H1 (cell line): ENCODE results near the gene TMA7. TPM values are rescaled to one million over a fixed set of nuclear protein-coding genes. Genes with fewer than 3 reads are reported as not detected.

Experiments used
- CTCF ChIA-PET: fragments of 300-600 bp; sonication (Branson Sonifier 250); formaldehyde crosslinking; loops from one replicate; lab custom pipeline; 2021; ENCODE audit not compliant: partially characterized antibody; lab: Charles Lee
- POLR2A ChIA-PET: fragments of 300-600 bp; sonication (Branson Sonifier 250); formaldehyde crosslinking; loops from one replicate; lab custom pipeline; 2021; ENCODE audit warnings: inconsistent platforms; ENCODE audit not compliant: partially characterized antibody; lab: Charles Lee
- DNase-seq, 2 experiments: peaks; one replicate each; pipeline versions ENCODE4 v3.0.0 to v3.0.0-alpha.2; 2010 to 2022; ENCODE audit warnings: low spot score in 2 of 2, low read depth in 1 of 2, mixed read lengths in 1 of 2
- FAIRE-seq: peaks from 2 replicates; lab custom pipeline; 2011; peaks lifted over from hg19 to GRCh38; lab: Jason Lieb, UNC
- H2AFZ ChIP-seq: 2 replicates; pipeline ENCODE4 v1.8.1; 2012; ENCODE audit warnings: low read length, inconsistent platforms
- H2AK5ac ChIP-seq: 2 replicates; pipeline ENCODE4 v1.6.1; 2013; ENCODE audit warnings: low read depth, low read length
- H2BK120ac ChIP-seq: replicated peaks from 2 replicates; pipeline ENCODE3; 2013; ENCODE audit warnings: low read depth, low read length, inconsistent platforms
- H2BK12ac ChIP-seq: 2 replicates; pipeline ENCODE4 v1.6.1; 2013; ENCODE audit warnings: low read depth, low read length
- H2BK15ac ChIP-seq: 2 replicates; pipeline ENCODE4 v1.6.1; 2013; ENCODE audit warnings: low read length
- H2BK20ac ChIP-seq: 2 replicates; pipeline ENCODE4 v1.6.1; 2013; ENCODE audit warnings: low read length
- H2BK5ac ChIP-seq: 2 replicates; pipeline ENCODE4 v1.6.1; 2013; ENCODE audit warnings: low read depth, low read length
- H3K14ac ChIP-seq: 2 replicates; pipeline ENCODE4 v1.6.1; 2013; ENCODE audit warnings: inconsistent platforms; ENCODE audit not compliant: insufficient read length
- H3K18ac ChIP-seq: 2 replicates; pipeline ENCODE4 v1.6.1; 2013; ENCODE audit warnings: low read length; ENCODE audit errors: extremely low read depth
- H3K23ac ChIP-seq: 2 replicates; pipeline ENCODE4 v1.6.1; 2013; ENCODE audit warnings: inconsistent platforms; ENCODE audit not compliant: insufficient read length
- H3K23me2 ChIP-seq: 2 replicates; pipeline ENCODE4 v1.6.1; 2013; ENCODE audit warnings: low read depth, low read length
- H3K27ac ChIP-seq: 2 replicates; pipeline ENCODE4 v1.6.1; 2011; ENCODE audit warnings: low read depth, low read length, inconsistent platforms
- H3K27me3 ChIP-seq, 4 experiments: replicated peaks in 1 of 4; 1 replicate in 1 of 4; 2 replicates in 3 of 4; pipeline versions ENCODE4 v1.6.1 to v1.8.1; 2011 to 2013; ENCODE audit warnings: low read length in 3 of 4, mild to moderate bottlenecking in 3 of 4, inconsistent platforms in 2 of 4, mixed read lengths in 2 of 4, moderate library complexity in 1 of 4; ENCODE audit not compliant: control insufficient read depth in 3 of 4, insufficient read depth in 3 of 4; ENCODE audit errors: extremely low read depth in 1 of 4
- H3K36me3 ChIP-seq, 4 experiments: 2 replicates each; pipeline versions ENCODE4 v1.6.1 to v1.8.1; 2011 to 2013; ENCODE audit warnings: mild to moderate bottlenecking in 4 of 4, low read length in 3 of 4, moderate library complexity in 2 of 4, control low read depth in 1 of 4, inconsistent platforms in 1 of 4; ENCODE audit not compliant: insufficient read depth in 4 of 4, control insufficient read depth in 2 of 4
- H3K4ac ChIP-seq: replicated peaks from 2 replicates; pipeline ENCODE3; 2013; ENCODE audit warnings: low read length, low read depth, mixed read lengths, inconsistent platforms; ENCODE audit not compliant: insufficient read length
- H3K4me1 ChIP-seq, 4 experiments: replicated peaks in 1 of 4; 1 replicate in 1 of 4; 2 replicates in 3 of 4; pipeline versions ENCODE4 v1.6.1 to v1.8.1; 2011 to 2013; ENCODE audit warnings: low read length in 3 of 4, inconsistent platforms in 2 of 4, mixed read lengths in 1 of 4; ENCODE audit not compliant: insufficient read depth in 4 of 4, control insufficient read depth in 3 of 4
- H3K4me2 ChIP-seq, 2 experiments: 2 replicates each; pipeline versions ENCODE4 v1.6.1 to v1.8.1; 2011 to 2013; ENCODE audit warnings: low read depth in 2 of 2, low read length in 2 of 2, control low read depth in 1 of 2, inconsistent platforms in 1 of 2, mild to moderate bottlenecking in 1 of 2; ENCODE audit not compliant: insufficient read depth in 1 of 2
- H3K4me3 ChIP-seq, 4 experiments: fragments of 200-600, 300-600 bp in 1 of 4; sonication (generic), shearing (Covaris generic), sonication (Bioruptor Twin) in 1 of 4; 2 replicates each; pipeline versions ENCODE4 v1.5.1 to v1.8.1; 2011 to 2016; ENCODE audit warnings: low read length in 4 of 4, low read depth in 3 of 4, control low read depth in 2 of 4, inconsistent platforms in 2 of 4, mild to moderate bottlenecking in 2 of 4, mixed read lengths in 1 of 4, moderate library complexity in 1 of 4; ENCODE audit not compliant: insufficient read depth in 2 of 4; ENCODE audit errors: extremely low read depth in 1 of 4
- H3K56ac ChIP-seq: replicated peaks from 2 replicates; pipeline ENCODE3; 2013; ENCODE audit warnings: low read depth, mild to moderate bottlenecking, mixed read lengths, low read length, inconsistent platforms; ENCODE audit not compliant: insufficient read length
- H3K79me1 ChIP-seq: 2 replicates; pipeline ENCODE4 v1.6.1; 2013; ENCODE audit warnings: low read depth, low read length, control low read depth
- H3K79me2 ChIP-seq, 2 experiments: 2 replicates each; pipeline versions ENCODE4 v1.6.1 to v1.8.1; 2012 to 2013; ENCODE audit warnings: low read length in 2 of 2, mild to moderate bottlenecking in 2 of 2, inconsistent platforms in 1 of 2; ENCODE audit not compliant: insufficient read depth in 2 of 2, control insufficient read depth in 1 of 2
- H3K9ac ChIP-seq, 4 experiments: replicated peaks in 1 of 4; 1 replicate in 1 of 4; 2 replicates in 3 of 4; pipeline versions ENCODE4 v1.6.1 to v1.8.1; 2011 to 2013; ENCODE audit warnings: low read depth in 3 of 4, low read length in 3 of 4, control low read depth in 2 of 4, mild to moderate bottlenecking in 2 of 4, moderate library complexity in 2 of 4, inconsistent platforms in 1 of 4; ENCODE audit errors: extremely low read depth in 1 of 4
- H3K9me3 ChIP-seq, 2 experiments: 2 replicates each; pipeline versions ENCODE4 v1.6.1 to v1.8.1; 2012 to 2013; ENCODE audit warnings: mild to moderate bottlenecking in 2 of 2, moderate library complexity in 2 of 2, control low read depth in 1 of 2, inconsistent platforms in 1 of 2, low read depth in 1 of 2, low read length in 1 of 2, mixed read lengths in 1 of 2; ENCODE audit not compliant: insufficient read depth in 2 of 2
- H4K20me1 ChIP-seq, 2 experiments: replicated peaks in 1 of 2; 2 replicates each; pipeline versions ENCODE3 to v1.8.1; 2011 to 2013; ENCODE audit warnings: inconsistent platforms in 2 of 2, low read length in 2 of 2, mild to moderate bottlenecking in 1 of 2; ENCODE audit not compliant: insufficient read depth in 2 of 2, control insufficient read depth in 1 of 2
- H4K5ac ChIP-seq: 2 replicates; pipeline ENCODE4 v1.6.1; 2013; ENCODE audit warnings: low read length, low read depth, mixed read lengths, inconsistent platforms; ENCODE audit not compliant: insufficient read length
- H4K8ac ChIP-seq: 2 replicates; pipeline ENCODE4 v1.8.0; 2013; ENCODE audit warnings: mild to moderate bottlenecking, moderate library complexity, low read length, inconsistent platforms; ENCODE audit not compliant: insufficient read depth; ENCODE audit errors: extremely low read depth
- H4K91ac ChIP-seq: replicated peaks from 2 replicates; pipeline ENCODE3; 2013; ENCODE audit warnings: low read length, mixed read lengths, inconsistent platforms; ENCODE audit not compliant: insufficient read length
- ASH2L ChIP-seq: fragments of 200-600, 300-600 bp; sonication (generic); IDR thresholded peaks from one replicate; pipeline ENCODE4 v1.7.1; 2017; ENCODE audit warnings: low read length
- CTBP2 ChIP-seq: IDR thresholded peaks from 2 replicates; pipeline ENCODE4 v1.7.0; 2011; ENCODE audit warnings: borderline replicate concordance, mild to moderate bottlenecking, moderate library complexity, mixed read lengths, low read length; ENCODE audit not compliant: insufficient read depth, insufficient read length
- EGR1 ChIP-seq: IDR thresholded peaks from 2 replicates; pipeline ENCODE4 v1.6.1; 2011; ENCODE audit warnings: low read depth, low read length, borderline replicate concordance
- HDAC6 ChIP-seq: IDR thresholded peaks from one replicate; pipeline ENCODE4 v1.7.1; 2012; ENCODE audit warnings: low read depth, mild to moderate bottlenecking, inconsistent platforms, low read length, moderate library complexity
- KDM1A ChIP-seq: fragments of 200-600, 300-600 bp; sonication (generic); IDR thresholded peaks from 2 replicates; pipeline ENCODE4 v1.7.1; 2016; ENCODE audit warnings: mild to moderate bottlenecking, low read length, borderline replicate concordance
- RAD21 ChIP-seq, 2 experiments: IDR thresholded peaks in 1 of 2; conservative IDR thresholded peaks in 1 of 2; 2 replicates each; pipeline ENCODE4 v1.6.1; 2011; ENCODE audit warnings: low read depth in 2 of 2, low read length in 2 of 2, improper control_type of control experiment in 1 of 2, inconsistent platforms in 1 of 2, mild to moderate bottlenecking in 1 of 2, moderate library complexity in 1 of 2
- RNF2 ChIP-seq: fragments of 200-900, 300-1000 bp; sonication (generic); IDR thresholded peaks from 2 replicates; pipeline ENCODE4 v1.7.1; 2016; ENCODE audit warnings: borderline replicate concordance, low read depth, mild to moderate bottlenecking, antibody characterized with exemption, low read length; ENCODE audit not compliant: poor library complexity, severe bottlenecking; ENCODE audit errors: missing control alignments
- SIN3A ChIP-seq, 2 experiments: IDR thresholded peaks in 1 of 2; conservative IDR thresholded peaks in 1 of 2; 2 replicates each; pipeline ENCODE4 v1.6.1; 2011 to 2012; ENCODE audit warnings: low read length in 2 of 2, improper control_type of control experiment in 1 of 2, low read depth in 1 of 2, mild to moderate bottlenecking in 1 of 2
- SP1 ChIP-seq: IDR thresholded peaks from 2 replicates; pipeline ENCODE4 v1.6.1; 2011; ENCODE audit warnings: low read depth, low read length
- SP2 ChIP-seq: IDR thresholded peaks from 2 replicates; pipeline ENCODE4 v1.6.1; 2012; ENCODE audit warnings: mild to moderate bottlenecking, low read length, inconsistent platforms
- TEAD4 ChIP-seq: IDR thresholded peaks from 2 replicates; pipeline ENCODE4 v1.6.1; 2012; ENCODE audit warnings: low read depth, low read length, inconsistent platforms, mixed read lengths
- WGBS, 2 experiments: shearing (Covaris generic) in 1 of 2; methylation state at CpG; one replicate each; pipeline versions ENCODE4 v1.1.6 to v1.1.7; 2013 to 2015; ENCODE audit warnings: low lambda C conversion rate in 2 of 2, mixed read lengths in 2 of 2, inconsistent platforms in 1 of 2, low coverage in 1 of 2, missing lambda C conversion rate in 1 of 2; ENCODE audit not compliant: insufficient replicate concordance in 2 of 2, insufficient coverage in 1 of 2, insufficient read length in 1 of 2; ENCODE audit errors: extremely low coverage in 1 of 2, missing lambda C conversion rate in 1 of 2; 5-methylcytosine and 5-hydroxymethylcytosine counted together
- polyA plus RNA-seq, 7 experiments: library from polyadenylated mRNA; depleted of rRNA in 3 of 7; stranded (reverse) in 5 of 7; unstranded in 2 of 7; fragments of >200 nt in 5 of 7; fragments of 200-250 nt in 2 of 7; gene quantifications; 1 replicate in 5 of 7; 2 replicates in 1 of 7; 4 replicates in 1 of 7; pipeline versions ENCODE4 v1.2.1 to v1.2.3, GENCODE V29; 2011 to 2013; ENCODE audit warnings: missing spikeins in 2 of 7, mixed read lengths in 2 of 7
- total RNA-seq: library from RNA; stranded (reverse); fragmentation: NEBNext Ultra II Directional; extraction: Animal tissue kit (Norgen Biotek cat#: 25700); gene quantifications from 2 replicates; pipeline ENCODE4 v1.2.1, GENCODE V29; 2021

The TMA7 gene
- total and polyA plus RNA-seq, 2 of the 8 experiments (the other 6 are each of a cell fraction or from before 2014, with no cell fraction given) = 138 to 305 TPM

DNA sequence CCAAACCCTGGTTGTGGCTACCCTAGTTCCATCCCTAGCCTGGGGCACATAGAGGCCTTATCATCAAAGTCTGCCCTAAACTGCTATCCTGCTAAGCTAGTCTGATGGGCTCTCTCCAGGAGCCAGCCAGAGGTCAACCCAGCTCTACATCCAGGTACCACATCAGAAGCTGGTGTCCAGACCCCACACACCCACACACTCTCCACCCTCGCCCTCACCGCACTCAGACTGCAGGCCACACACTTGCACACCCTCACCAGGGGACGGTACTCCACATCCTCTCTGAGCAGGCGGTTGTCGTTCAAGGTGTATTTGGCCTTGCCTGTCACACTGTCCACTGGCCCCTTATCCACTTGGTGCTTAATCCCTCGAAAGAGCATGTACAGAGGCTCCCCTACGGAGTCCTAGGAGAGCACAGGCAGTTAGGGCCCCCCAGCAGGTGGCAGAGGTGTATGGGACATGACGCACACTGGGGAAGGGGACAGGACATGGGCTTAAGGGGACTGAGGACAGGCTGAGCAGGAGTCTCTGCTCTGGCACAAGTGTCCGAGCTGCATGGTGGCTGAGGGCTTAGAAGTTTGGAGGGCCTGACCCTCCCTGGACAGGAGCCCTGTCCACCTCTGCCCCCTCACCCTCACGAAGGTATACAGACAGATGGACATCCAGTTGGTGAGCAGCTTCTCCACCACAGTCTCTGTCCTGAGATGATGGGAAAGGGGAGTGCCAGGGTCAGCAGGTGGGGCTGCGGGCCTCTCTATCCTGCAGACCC lies 28.3 kb upstream of the TMA7 start:
- 93% methylated on average over 10 of the region's 11 CpGs; no CpG with 5 or more reads in 1 of the 2 experiments for WGBS, 2 experiments
- H2AFZ ChIP-seq = no peak overlapping the region
- H3K79me2 ChIP-seq = no peaks in the 10 kb centered on the region
- H4K91ac ChIP-seq = no peak overlapping the region
- H3K4me1 ChIP-seq = no peaks in the 10 kb centered on the region
- DNase-seq = no peak
- no peak overlapping the region for H2BK12ac ChIP-seq
- no peaks in the 10 kb centered on the region for H3K23me2 ChIP-seq
- no peaks in the 10 kb centered on the region for H3K9me3 ChIP-seq
- POLR2A ChIA-PET = interaction anchor here (1.2 to 31.5 kb wide), 3 partner anchors 4 to 29 kb away, joined by 4 to 650 read pairs (median 650); partner anchors contain the start of gene PLXNB1
- no peak overlapping the region for H3K14ac ChIP-seq
- no peak overlapping the region for H2BK15ac ChIP-seq
- H2AK5ac ChIP-seq = no peak overlapping the region
- peaks cover 6 to 48% of the 10 kb centered on the region in 2 experiments for H4K20me1 ChIP-seq
- H3K27ac ChIP-seq = no peak overlapping the region
- no peak overlapping the region for H2BK5ac ChIP-seq
- no peak overlapping the region for H3K56ac ChIP-seq
- CTCF ChIA-PET = interaction anchor here (0.9 to 7.7 kb wide), 9 partner anchors 12 to 148 kb away, joined by 3 to 130 read pairs (median 3); partner anchors contain the start of gene PLXNB1
- H4K5ac ChIP-seq = no peak overlapping the region
- H4K8ac ChIP-seq = no peak overlapping the region
- H3K9ac ChIP-seq = no peak overlapping the region
- no peak overlapping the region for H3K4me2 ChIP-seq
- H3K4me3 ChIP-seq = no peak overlapping the region
- no peak overlapping the region for H3K18ac ChIP-seq
- H3K23ac ChIP-seq = no peak overlapping the region
- no peak overlapping the region for H3K4ac ChIP-seq
- no peak overlapping the region for H2BK120ac ChIP-seq
- H2BK20ac ChIP-seq = no peak overlapping the region
- H3K79me1 ChIP-seq = no peaks in the 10 kb centered on the region; the same call in 1 of the 2 replicates
- H3K36me3 ChIP-seq = peaks cover 74 to 89% (median 89%) of the 10 kb centered on the region in 4 experiments
- H3K27me3 ChIP-seq = no peaks in the 10 kb centered on the region
- no peak for FAIRE-seq
- no peak for TF ChIP-seq ASH2L
- no peak for TF ChIP-seq TEAD4
- TF ChIP-seq EGR1 = no peak
- no peak for TF ChIP-seq RAD21 (IDR thresholded peaks at IDR 0.05 in 1 of 2, conservative IDR thresholded peaks at IDR 0.05 in 1 of 2; ENCODE audit: low read depth in 2 of 2, low read length in 2 of 2)
- no peak for TF ChIP-seq CTBP2
- TF ChIP-seq RNF2 = no peak
- TF ChIP-seq SP1 = no peak
- TF ChIP-seq HDAC6 = no peak
- TF ChIP-seq SIN3A (conservative IDR thresholded peaks at IDR 0.05 in 1 of 2, IDR thresholded peaks at IDR 0.05 in 1 of 2; ENCODE audit: low read depth in 1 of 2, low read length in 2 of 2) = no peak
- TF ChIP-seq KDM1A = no peak
- no peak for TF ChIP-seq SP2
